ENCODE data around the gene NFIC. TPM values are rescaled to one million over a fixed set of nuclear protein-coding genes. Genes with fewer than 3 reads are reported as not detected.

Gene NFIC
- total RNA-seq, 4 donors from 2014 or later = 34.7 to 191 (median 64.9) TPM

DNA sequence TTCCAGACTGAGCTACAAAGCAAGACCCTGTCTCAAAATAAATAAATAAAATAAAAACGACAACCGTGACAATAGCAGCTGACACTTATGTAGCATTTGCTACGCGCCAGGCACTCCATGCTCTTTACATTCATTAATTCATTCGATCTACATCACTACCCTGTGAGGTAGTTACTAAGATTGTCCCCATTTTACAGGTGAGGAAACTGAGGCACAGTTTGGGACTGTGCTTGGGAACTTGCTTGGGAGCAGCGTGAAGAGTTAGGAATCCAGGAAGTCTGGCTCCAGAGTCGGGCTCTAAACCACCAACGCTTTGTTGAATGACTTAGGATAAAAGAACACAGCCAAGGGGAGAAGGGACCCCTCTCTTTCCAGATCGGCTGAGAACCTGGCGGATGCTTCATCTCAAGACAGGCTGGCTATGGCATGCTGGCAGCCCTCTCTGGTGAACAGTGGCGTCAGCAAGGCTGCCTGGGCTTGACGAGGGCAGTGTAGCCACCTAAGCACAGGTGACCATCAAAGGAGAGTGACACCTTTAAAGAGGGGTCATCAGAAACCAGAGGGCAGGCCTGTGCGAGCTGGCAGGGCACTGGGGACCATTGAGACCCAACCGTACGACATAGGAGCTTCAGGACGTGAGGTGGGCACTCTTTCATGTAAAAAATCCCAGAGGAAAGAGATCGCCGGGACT is 133.5 kb downstream of the NFIC start:
- Histone ChIP-seq H3K4me1 (peaks cover 0 to 13% (median 4%) of the 10 kb centered on the region in 4 donors), H3K36me3 (peaks cover 0 to 18% (median 0%) of the 10 kb centered on the region in 3 donors), H3K4me3 (peak overlapping the region; percentile 76 to 99 (median 92)), H3K27me3 (no peaks in the 10 kb centered on the region), H3K9me3 (no peaks in the 10 kb centered on the region), H3K27ac (peak overlapping the region; percentile 84 to 91 (median 87))
- TF ChIP-seq, protein P1, sequence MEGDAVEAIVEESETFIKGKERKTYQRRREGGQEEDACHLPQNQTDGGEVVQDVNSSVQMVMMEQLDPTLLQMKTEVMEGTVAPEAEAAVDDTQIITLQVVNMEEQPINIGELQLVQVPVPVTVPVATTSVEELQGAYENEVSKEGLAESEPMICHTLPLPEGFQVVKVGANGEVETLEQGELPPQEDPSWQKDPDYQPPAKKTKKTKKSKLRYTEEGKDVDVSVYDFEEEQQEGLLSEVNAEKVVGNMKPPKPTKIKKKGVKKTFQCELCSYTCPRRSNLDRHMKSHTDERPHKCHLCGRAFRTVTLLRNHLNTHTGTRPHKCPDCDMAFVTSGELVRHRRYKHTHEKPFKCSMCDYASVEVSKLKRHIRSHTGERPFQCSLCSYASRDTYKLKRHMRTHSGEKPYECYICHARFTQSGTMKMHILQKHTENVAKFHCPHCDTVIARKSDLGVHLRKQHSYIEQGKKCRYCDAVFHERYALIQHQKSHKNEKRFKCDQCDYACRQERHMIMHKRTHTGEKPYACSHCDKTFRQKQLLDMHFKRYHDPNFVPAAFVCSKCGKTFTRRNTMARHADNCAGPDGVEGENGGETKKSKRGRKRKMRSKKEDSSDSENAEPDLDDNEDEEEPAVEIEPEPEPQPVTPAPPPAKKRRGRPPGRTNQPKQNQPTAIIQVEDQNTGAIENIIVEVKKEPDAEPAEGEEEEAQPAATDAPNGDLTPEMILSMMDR (IDR thresholded peaks at IDR 0.05) = no peak
- no peak for TF ChIP-seq POLR2A (IDR thresholded peaks at IDR 0.05)
- DNase-seq = no peak

DNA sequence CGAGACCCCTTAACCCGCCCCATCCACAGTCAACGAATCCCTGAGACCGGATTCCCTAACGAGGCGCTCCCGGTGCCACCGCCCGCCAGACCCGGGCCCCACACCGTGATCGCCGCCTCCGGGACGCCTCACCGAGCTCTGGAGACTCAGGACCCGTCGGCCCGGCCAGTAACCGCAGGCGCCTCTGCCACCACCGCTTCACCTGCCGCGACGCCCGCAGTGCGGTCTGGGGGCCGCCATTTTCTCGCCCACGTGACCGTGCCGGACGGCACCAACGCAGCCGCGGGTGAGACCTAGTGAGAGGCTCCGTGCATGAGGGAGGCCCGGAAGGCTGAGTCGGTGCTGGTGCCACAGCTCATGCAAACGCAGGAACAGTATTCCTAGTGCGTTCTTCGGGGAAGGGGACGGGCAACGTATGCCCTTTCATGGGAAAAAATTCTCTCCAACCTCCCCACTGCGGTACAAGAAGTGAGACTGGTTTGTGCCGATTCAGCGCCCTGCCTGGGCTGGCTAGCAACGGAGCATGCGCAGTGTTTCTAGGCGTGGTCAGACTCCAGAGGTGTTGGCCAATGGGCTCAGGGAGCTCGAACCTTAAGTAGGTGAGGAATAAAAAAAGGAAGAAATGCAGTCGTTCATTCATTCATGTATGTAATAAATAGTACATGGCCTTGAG is 134.2 kb downstream of the NFIC start, which contains the start of gene DOHH:
DOHH (minus strand) TSS at position 246 of the 673 bp plus-strand sequence. CDS start 3,860 bp downstream, outside the sequence.
- H3K27ac ChIP-seq = peak within 1 kb of the TSS; percentile 84 to 91 (median 87)
- peak within 1 kb of the TSS; percentile 76 to 99 (median 92) for H3K4me3 ChIP-seq
- peak; percentile 94 to 98 (median 96) for DNase-seq
- H3K27me3 ChIP-seq = no peaks in the 10 kb centered on the region
- H3K36me3 ChIP-seq = peaks cover 0 to 11% (median 0%) of the 10 kb centered on the region in 3 donors
- H3K9me3 ChIP-seq = no peaks in the 10 kb centered on the region
- TF ChIP-seq, protein P1 (IDR thresholded peaks at IDR 0.05) = peak in 1 of 6 experiments; percentile 11
- TF ChIP-seq POLR2A (IDR thresholded peaks at IDR 0.05) = no peak
- peaks cover 0 to 19% (median 6%) of the 10 kb centered on the region in 4 donors for H3K4me1 ChIP-seq

DNA sequence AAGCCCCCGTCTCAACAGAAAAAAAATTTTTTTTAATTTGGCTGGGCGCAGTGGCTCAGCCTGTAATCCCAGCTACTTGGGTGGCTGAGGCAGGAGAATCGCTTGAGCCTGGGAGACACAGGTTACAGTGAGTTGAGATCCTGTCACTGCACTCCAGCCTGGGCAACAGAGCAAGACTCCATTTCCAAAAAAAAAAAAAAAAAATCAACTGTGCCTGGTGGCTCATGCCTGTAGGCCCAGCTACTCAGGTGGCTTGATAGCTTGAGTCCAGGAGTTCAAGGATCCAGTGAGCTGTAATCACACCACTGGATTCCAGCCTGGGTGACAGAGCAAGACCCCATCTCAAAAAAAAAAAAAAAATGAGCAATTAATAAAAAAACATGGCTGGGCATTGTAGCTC is 135.4 kb downstream of the NFIC start:
- no peak for TF ChIP-seq POLR2A (IDR thresholded peaks at IDR 0.05)
- TF ChIP-seq, protein P1 (IDR thresholded peaks at IDR 0.05) = no peak
- H3K27me3 ChIP-seq = no peaks in the 10 kb centered on the region
- no peaks in the 10 kb centered on the region for H3K9me3 ChIP-seq
- no peak overlapping the region for H3K4me3 ChIP-seq
- DNase-seq = no peak
- peaks cover 0 to 19% (median 6%) of the 10 kb centered on the region in 4 donors for H3K4me1 ChIP-seq
- H3K27ac ChIP-seq = no peak overlapping the region
- H3K36me3 ChIP-seq = no peaks in the 10 kb centered on the region

DNA sequence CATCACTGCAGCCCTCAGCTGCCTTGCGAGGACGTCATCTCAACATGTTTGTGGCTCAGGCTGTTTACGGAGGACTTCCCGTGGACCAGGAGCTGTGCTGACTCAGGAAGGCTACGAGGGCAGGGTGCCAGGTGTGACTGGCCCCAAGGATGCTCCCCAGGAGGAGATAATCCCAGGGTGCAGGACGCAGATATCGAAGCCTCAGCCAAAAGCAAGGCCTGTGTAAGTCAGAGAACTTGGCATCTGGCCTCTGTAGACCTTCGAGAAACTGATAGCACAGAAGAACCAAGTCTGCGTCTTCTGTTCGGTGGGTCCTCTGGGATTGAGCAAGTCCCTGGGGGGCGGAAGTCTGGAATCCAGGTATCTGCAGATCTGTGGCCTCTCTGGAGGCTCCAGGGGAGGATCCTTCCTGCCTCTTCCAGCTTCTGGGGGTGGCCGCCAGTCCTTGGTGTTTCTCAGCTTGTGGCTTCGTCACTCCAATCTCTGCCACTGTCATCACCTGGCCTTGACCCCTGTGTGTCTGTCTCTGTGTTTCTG is 136.7 kb downstream of the NFIC start:
- Histone ChIP-seq H3K27ac (no peak overlapping the region), H3K4me1 (peaks cover 0 to 31% (median 13%) of the 10 kb centered on the region in 4 donors), H3K27me3 (no peaks in the 10 kb centered on the region), H3K9me3 (no peaks in the 10 kb centered on the region), H3K36me3 (no peaks in the 10 kb centered on the region), H3K4me3 (no peak overlapping the region)
- TF ChIP-seq, protein P1 (IDR thresholded peaks at IDR 0.05) = no peak
- no peak for TF ChIP-seq POLR2A (IDR thresholded peaks at IDR 0.05)
- no peak for DNase-seq

DNA sequence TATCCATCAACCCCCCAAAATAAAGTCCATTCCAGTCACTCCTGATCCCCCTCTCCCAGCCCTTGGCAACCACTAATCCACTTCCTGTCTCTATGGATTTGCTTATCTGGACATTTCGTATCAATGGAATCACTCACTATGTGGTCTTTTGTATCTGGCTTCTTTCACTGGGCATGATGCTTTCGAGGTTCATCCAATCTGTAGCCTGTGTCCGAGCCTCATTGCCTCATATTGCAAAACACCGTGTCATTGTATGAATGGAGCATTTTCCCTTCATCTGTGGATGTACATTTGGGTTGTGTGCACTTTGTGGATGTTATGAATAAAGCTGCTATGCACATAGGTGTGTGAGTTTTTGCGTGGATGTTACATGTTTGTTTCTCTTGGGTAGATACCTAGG is 138.4 kb downstream of the NFIC start:
- no peak for DNase-seq
- Histone ChIP-seq H3K4me1 (peaks cover 0 to 29% (median 12%) of the 10 kb centered on the region in 4 donors), H3K4me3 (no peak overlapping the region), H3K27me3 (no peaks in the 10 kb centered on the region), H3K9me3 (no peaks in the 10 kb centered on the region), H3K36me3 (peaks cover 0 to 12% (median 0%) of the 10 kb centered on the region in 3 donors), H3K27ac (no peak overlapping the region)
- no peak for TF ChIP-seq POLR2A (IDR thresholded peaks at IDR 0.05)
- TF ChIP-seq, protein P1 (IDR thresholded peaks at IDR 0.05) = no peak

All from Peyer's patch (tissue), 4 donors.